K562 (cell line): ENCODE results near the gene ATXN7L1. TPM values are rescaled to one million over a fixed set of nuclear protein-coding genes. Genes with fewer than 3 reads are reported as not detected.
A peak's percentile ranks its signal among the peaks of the same experiment; 100 is the strongest.

Source experiments
- ATAC-seq: fragments of 200-7000 bp; cut with Tn5 transposase; 3 replicates; pipeline ENCODE4 v1.9.1; 2020; ENCODE audit warnings: moderate library complexity
- BruUV-seq: library from RNA; stranded (reverse); fragments of 400-500 nt; replicated peaks from 2 replicates; lab custom pipeline; 2021; lab: Mats Ljungman, UMichigan
- CTCF ChIA-PET: fragments of 300-600 bp; formaldehyde crosslinking; extraction: SDS; loops from one replicate; lab custom pipeline; 2021; ENCODE audit warnings: low intra/inter-chr PET ratio; lab: Yijun Ruan, JAX
- POLR2A ChIA-PET: fragments of 300-600, 350-650 bp; sonication (Branson Sonifier 250); formaldehyde crosslinking; extraction: SDS; loops from one replicate; lab custom pipeline; 2021; ENCODE audit warnings: antibody characterized with exemption, inconsistent platforms; lab: Yijun Ruan, JAX
- DNase-seq, 4 experiments: peaks; one replicate each; pipeline versions ENCODE4 v3.0.0 to v3.0.0-alpha.2; 2011 to 2018; ENCODE audit warnings: low spot score in 3 of 4, mixed read lengths in 3 of 4; ENCODE audit errors: extremely low read depth in 1 of 4
- FAIRE-seq: peaks from 2 replicates; lab custom pipeline; 2011; peaks lifted over from hg19 to GRCh38; lab: Jason Lieb, UNC
- H2AFZ ChIP-seq: 2 replicates; pipeline ENCODE4 v1.6.0; 2011; ENCODE audit warnings: low read depth, low read length, control low read depth, inconsistent platforms
- H3K27ac ChIP-seq: fragments of 200-600 bp; 3 replicates; pipeline ENCODE4 v1.8.0; 2011; ENCODE audit warnings: low read depth, mild to moderate bottlenecking, control low read depth, inconsistent platforms, low read length, moderate library complexity, mixed read lengths; ENCODE audit errors: extremely low read depth
- H3K27me3 ChIP-seq, 2 experiments: fragments of 300-600 bp in 1 of 2; 2 replicates in 1 of 2; 3 replicates in 1 of 2; pipeline versions ENCODE4 v1.6.0 to v1.8.0; 2011; ENCODE audit warnings: inconsistent platforms in 2 of 2, low read length in 2 of 2, mild to moderate bottlenecking in 1 of 2, mixed read lengths in 1 of 2, moderate library complexity in 1 of 2; ENCODE audit not compliant: control insufficient read depth in 2 of 2, insufficient read depth in 2 of 2
- H3K36me3 ChIP-seq: fragments of 300-600 bp; 3 replicates; pipeline ENCODE4 v1.8.0; 2011; ENCODE audit warnings: mild to moderate bottlenecking, low read length, inconsistent platforms; ENCODE audit not compliant: control insufficient read depth, insufficient read depth
- H3K4me1 ChIP-seq, 2 experiments: fragments of 200-600 bp in 1 of 2; replicated peaks in 1 of 2; 2 replicates in 1 of 2; 3 replicates in 1 of 2; pipeline versions ENCODE4 v1.5.1 to v1.8.0; 2011; ENCODE audit warnings: inconsistent platforms in 2 of 2, low read length in 2 of 2, mild to moderate bottlenecking in 1 of 2, mixed read lengths in 1 of 2, moderate library complexity in 1 of 2; ENCODE audit not compliant: control insufficient read depth in 2 of 2, insufficient read depth in 2 of 2
- H3K4me2 ChIP-seq: 2 replicates; pipeline ENCODE4 v1.6.1; 2011; ENCODE audit warnings: low read length, control low read depth, inconsistent platforms, mixed read lengths; ENCODE audit not compliant: insufficient read depth
- H3K4me3 ChIP-seq: fragments of 200-600 bp; sonication (generic), shearing (Covaris generic); 2 replicates; pipeline ENCODE4 v1.5.1; 2016; ENCODE audit warnings: control low read depth, inconsistent platforms
- H3K79me2 ChIP-seq: fragments of 200-600 bp; 3 replicates; pipeline ENCODE4 v1.8.0; 2011; ENCODE audit warnings: low read length, inconsistent platforms; ENCODE audit not compliant: control insufficient read depth, insufficient read depth
- H3K9ac ChIP-seq, 2 experiments: 2 replicates each; pipeline versions ENCODE4 v1.6.0 to v1.6.1; 2011; ENCODE audit warnings: low read depth in 2 of 2, low read length in 2 of 2, control low read depth in 1 of 2, inconsistent platforms in 1 of 2, mild to moderate bottlenecking in 1 of 2, mixed read lengths in 1 of 2; ENCODE audit not compliant: insufficient read depth in 1 of 2
- H3K9me1 ChIP-seq: one replicate; pipeline ENCODE4 v1.6.0; 2011; ENCODE audit warnings: inconsistent platforms, mild to moderate bottlenecking, low read length, moderate library complexity; ENCODE audit not compliant: control insufficient read depth, insufficient read depth
- H3K9me3 ChIP-seq: replicated peaks from 2 replicates; pipeline ENCODE4 v1.5.1; 2011; ENCODE audit warnings: low read depth, low read length, inconsistent platforms; ENCODE audit not compliant: control insufficient read depth, insufficient read depth
- H4K20me1 ChIP-seq: replicated peaks from 2 replicates; pipeline ENCODE4 v1.6.1; 2011; ENCODE audit warnings: low read length, inconsistent platforms, mixed read lengths; ENCODE audit not compliant: control insufficient read depth, insufficient read depth
- CHD2 ChIP-seq: IDR thresholded peaks from 2 replicates; pipeline ENCODE4 v1.6.1; 2011; ENCODE audit warnings: low read depth, low read length
- DIDO1 ChIP-seq: fragments of 450-650 bp; IDR thresholded peaks from 2 replicates; pipeline ENCODE4 v1.6.1; 2016; ENCODE audit warnings: low read depth, missing biosample characterization, missing genetic modification characterization
- E2F5 ChIP-seq: sonication (generic); formaldehyde crosslinking; IDR thresholded peaks from 2 replicates; pipeline ENCODE4 v1.8.0; 2022; ENCODE audit warnings: mild to moderate bottlenecking, missing genetic modification reagents
- ETV5 ChIP-seq: sonication (generic); formaldehyde crosslinking; IDR thresholded peaks from 2 replicates; pipeline ENCODE4 v1.4.0; 2020; ENCODE audit warnings: low read depth, mild to moderate bottlenecking, missing genetic modification reagents
- ETV6 ChIP-seq, 3 experiments: fragments of 150-350 bp in 1 of 3; sonication (generic) in 1 of 3; formaldehyde crosslinking in 1 of 3; IDR thresholded peaks; 2 replicates each; pipeline versions ENCODE4 v1.6.1 to v1.8.0; 2014 to 2022; ENCODE audit warnings: borderline replicate concordance in 2 of 3, low read depth in 2 of 3, antibody characterized with exemption in 1 of 3, low read length in 1 of 3, mild to moderate bottlenecking in 1 of 3, missing genetic modification reagents in 1 of 3
- GTF2B ChIP-seq: IDR thresholded peaks from 2 replicates; pipeline ENCODE4 v1.6.1; 2011; ENCODE audit not compliant: insufficient read length; ENCODE audit errors: extremely low read depth
- HMGXB4 ChIP-seq: sonication (generic); formaldehyde crosslinking; IDR thresholded peaks from 2 replicates; pipeline ENCODE4 v1.8.1; 2023; ENCODE audit warnings: mild to moderate bottlenecking, missing genetic modification reagents
- IRF2 ChIP-seq: sonication (generic); formaldehyde crosslinking; IDR thresholded peaks from 2 replicates; pipeline ENCODE4 v1.8.1; 2022; ENCODE audit warnings: mild to moderate bottlenecking, missing genetic modification reagents
- MEIS2 ChIP-seq: fragments of 450-650 bp; IDR thresholded peaks from 2 replicates; pipeline ENCODE4 v1.6.1; 2014; ENCODE audit warnings: mild to moderate bottlenecking; ENCODE audit not compliant: partially characterized antibody
- ZNF507 ChIP-seq: conservative IDR thresholded peaks from 2 replicates; pipeline ENCODE4 v1.6.1; 2017; ENCODE audit warnings: missing genetic modification characterization, missing compliant biosample characterization
- ZNF518B ChIP-seq: fragments of 250-450 bp; sonication (Bioruptor Pico); IDR thresholded peaks from 2 replicates; pipeline ENCODE4 v1.5.0; 2021; ENCODE audit warnings: mild to moderate bottlenecking, moderate library complexity
- ZNF584 ChIP-seq: fragments of 200-800 bp; sonication (Bioruptor generic); IDR thresholded peaks from 2 replicates; pipeline ENCODE4 v1.6.1; 2016; ENCODE audit warnings: low read depth, mild to moderate bottlenecking, missing genetic modification characterization, missing compliant biosample characterization
- WGBS: fragments of 100-300 bp; shearing (Covaris generic); methylation state at CpG from one replicate; pipeline ENCODE4 v1.1.6; 2016; ENCODE audit warnings: low coverage, mixed read lengths; ENCODE audit not compliant: insufficient coverage; ENCODE audit errors: missing lambda C conversion rate; 5-methylcytosine and 5-hydroxymethylcytosine counted together
- in situ Hi-C: fragments of 300-500 bp; cut with MboI; formaldehyde crosslinking; loops from 4 replicates; pipeline ENCODE4 v1.15.0; 2018; ENCODE audit warnings: inconsistent platforms, mixed read lengths
- intact Hi-C: fragments of 100-400 bp; cut with micrococcal nuclease; formaldehyde crosslinking; loops from 2 replicates; pipeline ENCODE4 v1.14.2; 2022
- polyA plus RNA-seq, 8 experiments: library from polyadenylated mRNA; depleted of rRNA in 4 of 8; stranded (reverse) in 5 of 8; unstranded in 3 of 8; fragments of >200 nt; fragmentation: Nextera tagmentation in 2 of 8; fragmentation: Illumina TruSeq in 1 of 8; extraction: Ambion mirVana in 2 of 8; extraction: Trizol in 1 of 8; gene quantifications; 2 replicates each; pipeline versions ENCODE4 v1.2.1 to v1.2.3, GENCODE V29; 2011 to 2014; ENCODE audit warnings: inconsistent platforms in 1 of 8, missing spikeins in 1 of 8
- total RNA-seq, 7 experiments: library from RNA; depleted of rRNA in 6 of 7; stranded (reverse); fragments of >200 nt in 6 of 7; fragmentation: Illumina TruSeq in 2 of 7; extraction: Trizol in 2 of 7; gene quantifications; 2 replicates each; pipeline versions ENCODE4 v1.2.1 to v1.2.3, GENCODE V29; 2011 to 2021; ENCODE audit warnings: low replicate concordance in 1 of 7

Gene ATXN7L1
- total and polyA plus RNA-seq, 9 of the 15 experiments (the other 6 are each of a cell fraction or from before 2014, with no cell fraction given) = 6.6 to 13.7 (median 10.7) TPM

GRCh38 chr7:105776986-105777910 lies 99.2 kb downstream of the ATXN7L1 start:
- Histone ChIP-seq H3K36me3 (no peaks in the 10 kb centered on the region), H4K20me1 (peaks cover 21% of the 10 kb centered on the region), H3K27me3 (peaks cover 5 to 9% of the 10 kb centered on the region in 2 experiments; a peak in 3 of 5 replicates), H3K9me1 (no peaks in the 10 kb centered on the region), H3K9me3 (no peaks in the 10 kb centered on the region), H3K9ac (no peak overlapping the region), H3K4me1 (no peaks in the 10 kb centered on the region), H2AFZ (no peak overlapping the region), H3K4me2 (no peak overlapping the region), H3K4me3 (no peak overlapping the region), H3K79me2 (no peaks in the 10 kb centered on the region), H3K27ac (no peak overlapping the region)
- DNase-seq = no peak
- WGBS = 15% methylated on average over 11 of the region's 11 CpGs
- intact Hi-C loops = no loop called here
- in situ Hi-C loops = no loop called here
- ChIA-PET CTCF (interaction anchor here (0.6 kb wide), 1 partner anchor 228 kb away, joined by 6 read pairs; no protein-coding TSS in a partner anchor), POLR2A (interaction anchor here (0.6 to 1.3 kb wide), 6 partner anchors 11 to 793 kb away, joined by 3 to 4 read pairs (median 3); no protein-coding TSS in a partner anchor)
- no peak; the same call in 2 of the 3 replicates for ATAC-seq
- BruUV-seq = no TSS peak
- FAIRE-seq = no peak
- TF ChIP-seq HMGXB4 (CRISPR knock-in tag) (no peak), ETV6 (IDR thresholded peaks at IDR 0.05; ENCODE audit: borderline replicate concordance in 1 of 2, low read depth in 2 of 2, low read length in 1 of 2) (no peak), ETV6 (CRISPR knock-in tag; IDR thresholded peaks at IDR 0.05; ENCODE audit: borderline replicate concordance) (no peak), IRF2 (CRISPR knock-in tag) (no peak), E2F5 (no peak), GTF2B (no peak), MEIS2 (peak; percentile 34), ZNF507 (no peak), ZNF584 (CRISPR knock-in tag) (no peak), CHD2 (no peak), ETV5 (CRISPR knock-in tag) (no peak), ZNF518B (CRISPR knock-in tag) (no peak), DIDO1 (tag) (no peak)
